HG02610 (cell line): ENCODE results near the gene CD3G.
"Not testable (repeated sequence)": the region's sequence is repeated elsewhere in the genome, so short reads cannot be mapped to it uniquely, and the experiment has no call there.

Experiments
- ATAC-seq: cut with Tn5 transposase; IDR thresholded peaks from one replicate; pipeline ENCODE4 v1.9.1; 2021; ENCODE audit warnings: mild to moderate bottlenecking, moderate library complexity; ENCODE audit not compliant: unreplicated experiment

CD3G gene

DNA sequence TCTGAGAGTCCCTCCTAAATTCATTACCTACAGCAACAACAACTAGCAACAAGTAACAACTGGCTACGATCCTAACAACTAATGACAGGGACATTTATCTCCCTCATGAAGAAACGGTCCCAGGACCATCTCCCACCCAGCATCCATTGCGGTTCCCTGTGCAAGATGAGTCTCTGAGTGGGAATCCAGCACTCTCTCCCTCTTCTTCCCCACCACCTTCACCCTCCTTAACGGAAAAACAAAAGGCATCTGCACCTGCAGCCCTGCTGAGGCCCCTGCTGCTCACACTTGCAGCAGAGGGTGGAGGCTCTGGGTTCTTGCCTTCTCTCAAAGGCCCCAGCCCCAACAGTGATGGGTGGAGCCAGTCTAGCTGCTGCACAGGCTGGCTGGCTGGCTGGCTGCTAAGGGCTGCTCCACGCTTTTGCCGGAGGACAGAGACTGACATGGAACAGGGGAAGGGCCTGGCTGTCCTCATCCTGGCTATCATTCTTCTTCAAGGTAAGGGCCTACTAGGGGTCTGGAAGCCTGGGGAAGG, at the start of gene CD3G:
Gene CD3G, plus strand, starts transcription at position 364 of the 535 bp plus-strand sequence. Its CDS starts 80 bp downstream, at position 444.
- ATAC-seq = no peak

DNA sequence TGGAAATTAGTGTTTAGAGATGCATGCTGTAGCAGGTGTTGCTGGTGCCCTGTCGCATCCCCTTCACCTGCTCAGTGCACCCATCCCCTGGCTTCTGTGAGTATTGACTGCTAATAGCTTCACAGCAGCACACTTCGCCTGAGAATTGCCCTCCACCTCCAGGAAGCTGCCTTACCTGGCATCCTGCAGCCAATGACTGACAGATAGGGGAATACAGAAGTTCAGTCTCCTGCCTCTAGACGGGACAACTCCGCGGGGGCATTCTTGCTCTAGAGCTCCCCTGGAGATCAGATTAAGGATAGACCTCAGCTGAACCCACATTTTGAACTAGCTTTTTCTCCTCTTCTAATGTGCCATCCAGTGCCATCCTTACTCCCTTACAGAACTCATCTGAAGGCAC, 48.9 kb upstream of the CD3G start:
- ATAC-seq = no peak

DNA sequence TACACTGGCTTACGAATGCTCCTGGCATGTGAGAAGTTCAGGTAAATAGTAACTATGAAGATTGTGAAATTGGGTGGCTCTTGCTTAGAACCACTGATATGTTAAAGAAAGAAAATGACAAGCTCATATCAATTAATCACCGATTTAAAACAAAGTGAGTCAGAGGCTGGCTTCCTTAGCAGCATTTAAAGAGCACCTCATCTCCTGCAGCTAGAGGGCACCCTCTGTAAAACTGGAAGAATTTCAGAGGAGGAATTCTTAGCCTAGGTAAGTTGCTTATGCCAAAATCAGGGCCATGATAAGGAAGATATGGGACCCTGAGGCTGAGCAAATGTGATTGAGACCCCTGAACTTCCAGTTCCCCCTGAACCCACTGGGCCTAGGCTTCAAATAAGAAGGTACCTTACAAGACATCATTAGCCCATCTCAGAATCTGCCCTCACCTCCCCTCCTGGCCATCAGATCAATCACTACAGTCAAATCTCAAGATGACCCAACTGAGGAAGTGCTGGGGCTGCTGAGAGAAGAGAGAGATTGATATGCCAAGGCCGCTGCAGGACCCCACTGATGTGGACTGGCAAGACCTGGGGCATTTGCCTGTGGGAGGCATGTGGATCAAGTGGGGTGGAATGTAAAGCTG, 48.2 kb upstream of the CD3G start:
- ATAC-seq = no peak

DNA sequence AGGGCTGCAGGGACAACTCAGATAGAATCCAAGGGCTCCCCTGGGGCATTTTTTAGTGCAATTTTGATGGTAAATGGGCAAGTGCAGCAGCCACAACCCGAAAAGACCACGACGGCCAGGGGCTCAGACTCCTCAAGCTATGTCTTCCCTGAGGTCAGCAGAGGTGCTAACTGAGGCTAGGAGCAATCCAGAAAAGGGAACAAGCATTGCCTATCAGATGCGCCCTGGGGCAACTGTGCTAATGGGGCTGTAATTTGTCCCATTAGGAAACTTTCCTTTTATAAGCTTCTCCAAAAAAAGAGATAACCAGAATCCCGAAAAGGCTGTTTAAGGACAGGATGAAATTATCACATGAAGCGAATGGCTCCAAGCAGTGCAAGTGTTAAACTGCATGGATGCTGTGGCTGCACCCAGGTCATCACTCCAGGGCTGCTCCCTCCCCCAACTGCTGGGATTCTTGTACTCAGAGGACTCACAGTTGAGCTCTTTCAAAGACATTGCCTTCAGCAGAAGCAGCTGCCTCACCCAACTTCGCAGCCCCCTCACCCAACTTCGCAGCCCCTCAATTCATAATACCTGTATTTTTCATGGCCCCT, 42.4 kb upstream of the CD3G start:
- ATAC-seq = no peak

DNA sequence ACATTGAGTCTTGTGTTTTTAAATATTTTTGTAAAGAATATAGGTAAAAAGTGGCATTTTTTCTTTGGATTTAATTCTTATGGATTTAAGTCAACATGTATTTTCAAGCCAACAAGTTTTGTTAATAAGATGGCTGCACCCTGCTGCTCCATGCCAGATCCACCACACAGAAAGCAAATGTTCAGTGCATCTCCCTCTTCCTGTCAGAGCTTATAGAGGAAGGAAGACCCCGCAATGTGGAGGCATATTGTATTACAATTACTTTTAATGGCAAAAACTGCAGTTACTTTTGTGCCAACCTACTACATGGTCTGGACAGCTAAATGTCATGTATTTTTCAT, 39.9 kb upstream of the CD3G start:
- ATAC-seq = no peak

DNA sequence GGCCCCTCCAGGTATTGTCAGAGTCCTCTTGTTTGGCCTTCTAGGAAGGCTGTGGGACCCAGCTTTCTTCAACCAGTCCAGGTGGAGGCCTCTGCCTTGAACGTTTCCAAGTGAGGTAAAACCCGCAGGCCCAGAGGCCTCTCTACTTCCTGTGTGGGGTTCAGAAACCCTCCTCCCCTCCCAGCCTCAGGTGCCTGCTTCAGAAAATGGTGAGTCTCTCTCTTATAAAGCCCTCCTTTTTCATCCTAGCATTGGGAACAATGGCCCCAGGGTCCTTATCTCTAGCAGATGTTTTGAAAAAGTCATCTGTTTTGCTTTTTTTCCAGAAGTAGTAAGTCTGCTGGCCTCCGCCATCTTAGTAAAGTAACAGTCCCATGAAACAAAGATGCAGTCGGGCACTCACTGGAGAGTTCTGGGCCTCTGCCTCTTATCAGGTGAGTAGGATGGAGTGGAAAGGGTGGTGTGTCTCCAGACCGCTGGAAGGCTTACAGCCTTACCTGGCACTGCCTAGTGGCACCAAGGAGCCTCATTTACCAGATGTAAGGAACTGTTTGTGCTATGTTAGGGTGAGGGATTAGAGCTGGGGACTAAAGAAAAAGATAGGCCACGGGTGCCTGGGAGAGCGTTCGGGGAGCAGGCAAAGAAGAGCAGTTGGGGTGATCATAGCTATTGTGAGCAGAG, 39.4 kb upstream of the CD3G start, which contains the start of gene CD3E:
Gene CD3E, plus strand, starts transcription at position 163 of the 681 bp plus-strand sequence. Its CDS starts 223 bp downstream, at position 386.
- no peak for ATAC-seq

DNA sequence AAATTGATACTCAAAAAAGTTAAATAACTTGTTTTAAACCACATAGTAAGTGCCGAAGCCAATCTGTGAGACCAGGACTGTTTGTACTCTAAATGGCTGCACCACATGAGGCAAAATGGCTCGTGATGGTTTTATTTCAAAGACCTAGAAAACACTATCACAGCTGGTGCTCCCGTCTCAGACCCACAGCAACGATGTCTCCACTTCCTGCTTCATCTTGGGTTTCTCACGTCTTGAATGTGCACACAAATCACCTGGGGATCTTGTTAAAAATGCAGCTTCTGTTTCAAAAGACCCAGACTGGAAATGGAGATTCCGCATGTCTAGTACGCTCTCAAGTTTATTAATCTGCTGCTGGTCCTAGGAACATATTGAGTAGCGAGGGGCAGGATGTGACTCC, 38.4 kb upstream of the CD3G start:
- ATAC-seq = no peak

DNA sequence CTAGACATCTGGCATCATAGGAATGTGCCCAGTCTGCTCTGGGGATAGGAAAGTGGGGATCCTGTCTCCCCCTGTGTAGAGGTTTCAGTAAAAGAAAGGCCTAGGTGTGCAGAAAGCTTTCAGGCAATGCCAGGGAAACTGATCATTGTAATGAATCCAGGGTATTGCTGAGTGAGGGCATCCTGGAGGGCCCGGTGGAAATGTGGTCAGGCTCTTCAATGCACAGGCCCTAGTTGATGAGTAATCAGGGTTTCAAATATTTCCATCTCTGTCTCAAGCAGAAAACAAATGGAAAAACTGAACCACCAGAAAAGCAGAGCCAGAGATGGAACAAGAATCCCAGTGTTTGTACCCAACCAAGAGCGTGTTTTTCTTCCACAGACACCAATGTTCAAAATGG, 37.6 kb upstream of the CD3G start:
- no peak for ATAC-seq

DNA sequence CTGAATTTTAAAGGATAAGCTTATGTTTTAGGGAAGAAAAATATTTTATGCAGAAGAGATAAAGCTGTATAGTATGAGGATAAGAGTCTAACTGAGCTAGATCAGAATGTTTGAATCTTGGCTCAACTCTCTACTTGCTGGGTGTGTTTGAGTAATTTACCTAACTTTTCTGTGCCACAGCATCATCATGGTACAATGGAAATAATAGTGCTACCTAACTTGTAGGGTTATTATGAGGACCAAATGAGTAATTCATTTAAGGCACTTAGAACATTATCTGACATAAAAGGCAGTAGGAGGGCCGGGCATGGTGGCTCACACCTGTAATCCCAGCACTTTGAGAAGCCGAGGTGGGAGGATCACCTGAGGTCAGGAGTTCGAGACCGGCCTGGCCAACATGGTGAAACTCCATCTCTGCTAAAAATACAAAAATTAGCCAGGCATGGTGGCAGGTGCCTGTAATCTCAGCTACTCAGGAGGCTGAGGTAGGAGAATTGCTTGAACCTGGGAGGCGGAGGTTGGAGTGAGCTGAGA, 35.1 kb upstream of the CD3G start:
- ATAC-seq = not testable (repeated sequence)

DNA sequence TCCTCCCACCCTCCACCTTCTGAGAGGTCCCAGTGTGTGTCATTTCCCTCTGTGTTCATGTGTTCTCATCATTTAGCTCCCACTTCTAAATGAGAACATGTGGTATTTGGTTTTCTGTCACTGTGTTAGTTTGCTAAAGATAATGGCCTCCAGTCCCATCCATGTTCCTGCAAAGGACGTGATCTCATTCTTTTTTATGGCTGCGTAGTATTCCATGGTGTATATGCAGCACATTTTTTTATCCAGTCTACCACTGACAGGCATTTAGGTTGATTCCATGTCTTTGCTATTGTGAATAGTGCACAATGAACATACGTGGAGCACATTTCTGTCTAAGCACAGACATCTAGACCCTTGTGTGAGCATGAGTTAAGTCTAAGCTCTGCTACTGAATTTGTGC, 33.9 kb upstream of the CD3G start:
- ATAC-seq = no peak

DNA sequence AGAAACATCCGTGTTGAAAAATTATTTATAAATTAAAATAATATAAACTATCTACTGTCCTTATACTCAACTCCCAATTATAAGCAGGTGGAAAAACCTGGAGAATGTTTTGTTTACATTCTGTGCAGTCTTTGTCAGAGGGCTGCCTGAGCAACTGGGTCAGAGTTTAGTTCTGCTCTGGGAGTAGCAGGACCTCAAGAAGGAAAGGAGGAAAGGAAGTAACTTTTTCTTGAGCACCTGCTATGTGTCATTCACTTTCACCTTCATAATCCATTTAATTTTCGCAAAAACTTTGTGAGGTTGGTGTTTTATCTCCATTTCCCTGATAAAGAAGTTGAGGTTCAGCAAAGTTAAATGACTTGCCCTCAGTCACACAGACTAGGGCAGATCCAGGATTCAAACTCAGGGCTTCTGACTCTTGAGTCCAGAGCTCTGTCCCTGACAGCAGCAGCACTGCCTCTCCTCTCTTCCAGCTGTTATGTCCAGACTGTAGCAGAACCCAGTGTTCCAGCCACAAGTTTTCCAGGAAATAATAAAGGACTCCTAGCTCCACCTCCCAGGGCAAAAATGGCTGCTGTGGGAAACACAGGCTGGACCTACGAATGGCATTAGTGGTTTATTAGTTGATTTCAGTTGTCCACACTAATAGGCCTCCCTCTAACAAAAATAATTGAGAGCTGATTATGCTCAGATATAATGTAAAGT, 33.2 kb upstream of the CD3G start:
- no peak for ATAC-seq

DNA sequence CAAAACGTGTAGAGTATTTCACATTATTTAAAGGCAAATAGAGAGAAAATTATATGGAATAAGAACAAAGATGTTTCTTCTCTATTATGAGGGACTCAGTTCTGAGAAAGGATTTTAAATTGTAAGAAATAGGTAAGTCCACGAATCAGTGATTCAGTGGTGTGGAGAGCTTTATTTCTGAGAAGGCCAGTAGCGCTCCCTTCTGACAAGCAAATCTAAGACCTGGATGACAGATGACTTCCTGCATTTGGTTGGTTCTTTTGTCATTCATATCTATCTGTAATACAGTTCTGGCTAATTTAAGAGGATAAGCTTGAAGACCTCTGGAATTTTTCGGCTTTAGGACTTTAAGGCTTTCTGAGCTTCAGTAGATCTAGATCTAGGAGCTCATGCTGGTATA, 32.6 kb upstream of the CD3G start:
- ATAC-seq = no peak

DNA sequence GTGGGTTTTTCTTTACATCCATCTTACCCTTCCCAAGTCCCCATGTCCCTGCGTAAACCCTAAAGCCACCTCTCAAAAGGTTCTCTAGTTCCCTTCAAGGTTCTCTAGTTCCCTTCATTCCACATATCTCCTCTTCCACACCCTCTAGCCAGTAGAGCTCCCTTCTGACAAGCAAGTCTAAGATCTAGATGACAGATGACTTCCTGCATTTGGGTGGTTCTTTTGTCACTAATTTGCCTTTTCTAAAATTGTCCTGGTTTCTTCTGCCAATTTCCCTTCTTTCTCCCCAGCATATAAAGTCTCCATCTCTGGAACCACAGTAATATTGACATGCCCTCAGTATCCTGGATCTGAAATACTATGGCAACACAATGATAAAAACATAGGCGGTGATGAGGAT, 31.8 kb upstream of the CD3G start:
- no peak for ATAC-seq

DNA sequence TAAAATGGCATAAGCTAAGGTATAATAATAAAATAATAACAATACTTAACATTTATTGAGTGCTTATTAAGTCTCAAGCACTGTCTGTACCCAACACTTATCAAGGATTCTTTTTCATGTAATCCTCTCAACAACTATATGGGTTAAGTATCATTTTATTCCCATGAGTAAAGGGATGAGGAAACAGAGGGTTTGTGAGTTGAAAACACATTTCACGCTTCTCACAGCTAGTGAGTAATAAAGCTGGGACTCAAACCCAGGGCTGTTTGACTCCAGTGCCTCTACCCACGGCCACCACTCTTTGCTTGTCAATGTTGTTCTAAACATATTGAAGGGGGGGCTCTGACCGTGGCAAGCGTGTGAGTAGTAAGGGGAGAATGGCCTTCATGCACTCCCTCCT, 30.9 kb upstream of the CD3G start:
- ATAC-seq = no peak

DNA sequence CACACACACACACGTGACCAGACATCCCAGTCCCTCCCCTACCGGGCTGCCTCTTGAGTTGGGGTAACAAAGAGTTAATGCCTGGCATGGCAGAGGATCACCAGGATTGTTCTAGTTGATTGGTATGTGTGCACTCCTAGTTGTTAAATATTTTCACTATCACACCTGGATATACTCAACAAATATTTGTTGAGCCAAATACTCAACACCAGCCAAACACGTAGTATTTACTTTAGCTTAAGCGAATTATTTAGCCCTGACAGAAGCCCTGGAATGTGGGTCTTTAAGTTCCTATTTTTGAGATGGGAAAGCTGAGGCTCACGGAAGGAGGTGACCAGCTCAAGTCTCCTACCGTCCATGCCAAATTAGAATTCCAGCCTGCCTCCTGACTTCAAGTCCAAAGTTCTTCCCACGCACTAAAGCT, 29.1 kb upstream of the CD3G start:
- ATAC-seq = no peak

DNA sequence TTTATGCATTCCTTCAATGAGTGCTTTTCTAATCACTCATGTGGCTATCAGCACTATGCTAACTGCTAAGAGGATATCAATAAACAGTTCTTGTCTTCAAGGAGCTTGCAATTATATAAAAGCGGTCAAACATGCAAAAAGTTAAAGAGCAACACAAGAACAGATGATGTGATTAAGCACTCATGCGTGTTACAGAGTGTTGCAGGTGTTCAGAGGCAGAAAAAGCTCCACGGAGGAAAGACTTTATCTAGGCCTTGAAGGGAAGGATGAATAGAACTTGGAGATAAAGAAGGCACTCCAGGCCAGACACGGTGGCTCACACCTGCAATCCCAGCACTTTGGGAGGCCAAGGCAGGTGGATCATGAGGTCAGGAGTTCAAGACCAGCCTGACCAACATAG, 26.0 kb upstream of the CD3G start:
- ATAC-seq = no peak

DNA sequence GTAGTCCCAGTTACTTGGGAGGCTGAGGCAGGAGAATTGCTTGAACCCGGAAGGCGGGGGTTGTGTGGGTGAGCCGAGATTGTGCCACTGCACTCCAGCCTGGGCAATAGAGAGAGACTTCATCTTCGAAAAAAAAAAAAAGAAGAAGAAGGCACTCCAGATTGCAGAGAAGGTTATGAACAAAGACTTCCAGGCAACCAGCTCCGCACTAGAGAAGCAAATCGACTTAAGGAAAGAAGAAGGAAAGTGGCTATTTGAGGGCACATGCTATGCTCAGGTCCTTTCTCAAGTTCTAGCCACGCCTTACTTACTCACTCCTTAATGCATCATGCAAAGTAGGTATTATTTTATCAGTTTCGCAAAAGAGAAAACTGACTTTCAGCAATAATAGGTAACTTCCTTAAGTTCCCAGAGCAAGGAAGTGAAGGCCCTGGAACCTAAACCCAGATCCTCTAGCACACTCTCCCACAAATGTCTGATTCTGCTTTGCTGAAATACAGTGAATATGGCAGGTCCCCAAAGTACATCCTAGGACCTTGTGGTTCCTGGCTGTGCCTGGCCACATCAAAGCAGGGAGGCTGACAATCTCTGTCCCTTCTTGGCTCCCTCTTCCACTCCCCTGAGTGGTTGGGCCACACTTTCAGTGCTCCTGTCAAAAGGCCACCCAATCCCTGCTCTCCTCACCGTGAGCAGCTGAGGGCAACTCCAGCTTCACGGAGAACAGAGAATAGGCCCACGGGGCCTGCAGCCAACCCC, 25.4 kb upstream of the CD3G start:
- ATAC-seq = no peak

DNA sequence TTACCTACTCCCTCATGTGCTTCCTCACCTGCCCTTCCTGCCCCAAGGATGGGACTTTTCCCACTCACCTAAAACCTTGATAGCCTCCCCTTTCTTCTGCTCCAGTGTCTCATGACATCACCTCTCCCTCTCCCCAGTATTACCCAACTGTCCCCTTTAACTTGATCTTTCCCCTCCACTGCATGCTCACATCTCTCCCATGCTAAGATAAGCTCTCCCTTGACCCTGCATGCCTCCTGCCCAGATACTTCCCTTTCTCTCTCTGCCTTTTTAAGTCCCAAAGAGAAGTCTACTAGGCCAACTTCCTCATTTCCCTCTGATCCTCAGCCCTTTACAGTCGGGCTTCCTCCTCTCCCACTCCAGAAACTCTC, 24.8 kb upstream of the CD3G start:
- ATAC-seq = no peak

DNA sequence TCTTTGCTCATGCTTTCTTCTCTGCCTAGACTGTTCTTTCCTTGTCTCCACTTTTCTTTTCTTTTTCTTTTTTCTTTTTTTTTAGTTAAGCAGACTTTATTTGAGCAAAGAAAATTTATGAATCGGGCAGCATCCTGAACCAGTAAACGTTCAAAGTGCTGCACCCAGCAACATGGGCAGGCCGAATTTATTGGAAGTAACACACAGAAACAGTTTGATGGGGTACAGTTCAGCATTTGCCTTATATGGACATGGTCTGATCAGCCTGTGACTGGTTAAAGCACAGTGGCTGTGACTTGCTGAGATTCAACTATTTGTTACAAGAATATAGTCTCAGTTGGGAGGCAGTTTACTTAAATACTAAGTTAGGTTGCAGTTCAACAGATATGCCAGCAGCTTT, 23.6 kb upstream of the CD3G start:
- no peak for ATAC-seq

DNA sequence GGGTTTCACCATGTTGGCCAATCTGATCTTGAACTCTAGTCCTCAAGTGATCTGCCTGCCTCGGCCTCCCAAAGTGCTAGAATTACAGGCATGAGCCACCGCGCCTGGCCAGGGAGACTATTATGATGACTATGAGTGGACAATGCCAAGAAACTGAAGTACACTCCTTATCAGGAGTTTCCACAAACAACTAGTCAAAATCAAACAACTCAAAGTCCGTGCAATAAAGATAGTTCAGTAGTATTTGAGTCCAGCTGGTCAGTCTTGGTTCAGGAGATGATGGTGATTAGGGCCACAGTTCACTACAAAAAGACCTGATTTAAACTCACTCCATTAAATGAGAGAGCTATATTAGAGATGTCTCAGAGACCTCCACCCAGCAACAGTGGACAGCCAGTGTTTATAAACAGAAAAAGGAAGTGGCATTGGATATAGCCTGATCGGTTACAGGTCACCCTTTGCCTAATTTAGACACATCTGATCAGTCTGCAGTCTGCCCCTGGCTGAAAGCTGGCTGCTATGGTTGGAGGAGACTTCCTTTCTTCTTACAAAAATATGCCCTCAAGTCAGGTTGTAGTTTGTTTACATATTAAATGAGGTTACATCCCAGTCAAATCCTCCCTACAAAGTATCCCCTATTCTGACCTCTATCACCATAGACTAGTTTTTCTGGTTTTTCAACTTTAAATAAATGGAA, 22.6 kb upstream of the CD3G start:
- ATAC-seq = no peak
